Measurements from ENCODE around the gene GAB2.
A peak's percentile ranks its signal among the peaks of the same experiment; 100 is the strongest.

Gene GAB2

GRCh38 chr11:78432956-78433355 is 15.3 kb upstream of the GAB2 start:
- H4K20me1 ChIP-seq (ENCODE audit: insufficient read depth, low read length) = no peaks in the 10 kb centered on the region
- no peaks in the 10 kb centered on the region for H3K9me2 ChIP-seq (ENCODE audit: low read depth, low read length)
- H2AFZ ChIP-seq (ENCODE audit: low read length) = no peak overlapping the region
- no peak overlapping the region for H3K4me2 ChIP-seq (ENCODE audit: low read length)
- no peak overlapping the region for H3K9ac ChIP-seq (ENCODE audit: low read length)
- peaks cover 4% of the 10 kb centered on the region for H3K4me1 ChIP-seq (ENCODE audit: insufficient read depth, low read length, severe bottlenecking)
- H3F3A ChIP-seq (ENCODE audit: insufficient read depth, low read length) = no peaks in the 10 kb centered on the region; the same call in 1 of the 2 replicates
- TF ChIP-seq, protein P1, sequence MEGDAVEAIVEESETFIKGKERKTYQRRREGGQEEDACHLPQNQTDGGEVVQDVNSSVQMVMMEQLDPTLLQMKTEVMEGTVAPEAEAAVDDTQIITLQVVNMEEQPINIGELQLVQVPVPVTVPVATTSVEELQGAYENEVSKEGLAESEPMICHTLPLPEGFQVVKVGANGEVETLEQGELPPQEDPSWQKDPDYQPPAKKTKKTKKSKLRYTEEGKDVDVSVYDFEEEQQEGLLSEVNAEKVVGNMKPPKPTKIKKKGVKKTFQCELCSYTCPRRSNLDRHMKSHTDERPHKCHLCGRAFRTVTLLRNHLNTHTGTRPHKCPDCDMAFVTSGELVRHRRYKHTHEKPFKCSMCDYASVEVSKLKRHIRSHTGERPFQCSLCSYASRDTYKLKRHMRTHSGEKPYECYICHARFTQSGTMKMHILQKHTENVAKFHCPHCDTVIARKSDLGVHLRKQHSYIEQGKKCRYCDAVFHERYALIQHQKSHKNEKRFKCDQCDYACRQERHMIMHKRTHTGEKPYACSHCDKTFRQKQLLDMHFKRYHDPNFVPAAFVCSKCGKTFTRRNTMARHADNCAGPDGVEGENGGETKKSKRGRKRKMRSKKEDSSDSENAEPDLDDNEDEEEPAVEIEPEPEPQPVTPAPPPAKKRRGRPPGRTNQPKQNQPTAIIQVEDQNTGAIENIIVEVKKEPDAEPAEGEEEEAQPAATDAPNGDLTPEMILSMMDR (IDR thresholded peaks at IDR 0.05; ENCODE audit: low read length) = no peak
- TF ChIP-seq EZH2 (IDR thresholded peaks at IDR 0.05; ENCODE audit: borderline replicate concordance, low read length) = no peak
- no peak overlapping the region for H3K4me3 ChIP-seq (ENCODE audit: low read depth, low read length, poor library complexity, severe bottlenecking)
- H3K79me2 ChIP-seq (ENCODE audit: insufficient read depth, low read length) = no peaks in the 10 kb centered on the region
- H3K27ac ChIP-seq (ENCODE audit: low read depth, low read length, poor library complexity, severe bottlenecking) = no peak overlapping the region
- no peaks in the 10 kb centered on the region for H3K9me3 ChIP-seq (ENCODE audit: low read length)
- no peaks in the 10 kb centered on the region for H3K36me3 ChIP-seq (ENCODE audit: insufficient read depth, low read length)
- no peaks in the 10 kb centered on the region for H3K27me3 ChIP-seq (ENCODE audit: insufficient read depth, low read length)

DNA sequence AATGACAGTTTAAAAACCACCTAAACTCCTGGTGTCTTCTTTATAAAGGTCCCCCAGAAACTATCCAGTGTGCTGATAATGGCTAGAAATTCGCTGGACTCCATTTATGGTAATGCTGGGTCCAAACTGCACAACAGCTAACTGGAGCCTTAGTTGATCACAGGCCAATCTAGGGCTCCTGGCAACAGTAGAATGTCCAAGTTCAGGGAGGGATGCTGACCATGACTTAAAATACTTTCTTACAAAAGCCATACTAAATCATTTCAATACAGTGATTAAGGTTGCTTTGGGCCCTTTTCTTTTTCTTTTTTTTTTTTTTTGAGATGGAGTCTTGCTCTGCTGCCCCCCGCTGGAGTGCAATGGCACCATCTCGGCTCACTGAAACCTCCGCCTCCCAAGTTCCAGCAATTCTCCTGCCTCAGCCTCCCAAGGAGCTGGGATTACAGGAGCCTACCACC is 14.5 kb upstream of the GAB2 start:
- Histone ChIP-seq H3K4me2 (ENCODE audit: low read length) (no peak overlapping the region), H3K4me3 (ENCODE audit: low read depth, low read length, poor library complexity, severe bottlenecking) (no peak overlapping the region), H3K79me2 (ENCODE audit: insufficient read depth, low read length) (no peaks in the 10 kb centered on the region), H3K27ac (ENCODE audit: low read depth, low read length, poor library complexity, severe bottlenecking) (no peak overlapping the region), H3K9me3 (ENCODE audit: low read length) (no peaks in the 10 kb centered on the region), H3F3A (ENCODE audit: insufficient read depth, low read length) (no peaks in the 10 kb centered on the region; the same call in 1 of the 2 replicates), H3K4me1 (ENCODE audit: insufficient read depth, low read length, severe bottlenecking) (peaks cover 8% of the 10 kb centered on the region), H3K9me2 (ENCODE audit: low read depth, low read length) (no peaks in the 10 kb centered on the region), H3K9ac (ENCODE audit: low read length) (no peak overlapping the region), H3K27me3 (ENCODE audit: insufficient read depth, low read length) (no peaks in the 10 kb centered on the region), H2AFZ (ENCODE audit: low read length) (no peak overlapping the region), H3K36me3 (ENCODE audit: insufficient read depth, low read length) (no peaks in the 10 kb centered on the region), H4K20me1 (ENCODE audit: insufficient read depth, low read length) (no peaks in the 10 kb centered on the region)
- TF ChIP-seq, protein P1 (IDR thresholded peaks at IDR 0.05; ENCODE audit: low read length) = peak; percentile 35; the same call in 1 of the 2 replicates
- no peak for TF ChIP-seq EZH2 (IDR thresholded peaks at IDR 0.05; ENCODE audit: borderline replicate concordance, low read length)

GRCh38 chr11:78429660-78430059 is 12.0 kb upstream of the GAB2 start:
- no peak overlapping the region for H3K9ac ChIP-seq (ENCODE audit: low read length)
- no peaks in the 10 kb centered on the region for H3K79me2 ChIP-seq (ENCODE audit: insufficient read depth, low read length)
- H3K4me3 ChIP-seq (ENCODE audit: low read depth, low read length, poor library complexity, severe bottlenecking) = no peak overlapping the region
- no peak overlapping the region for H3K4me2 ChIP-seq (ENCODE audit: low read length)
- no peaks in the 10 kb centered on the region for H3K36me3 ChIP-seq (ENCODE audit: insufficient read depth, low read length)
- H3K4me1 ChIP-seq (ENCODE audit: insufficient read depth, low read length, severe bottlenecking) = peaks cover 14% of the 10 kb centered on the region
- H3K9me2 ChIP-seq (ENCODE audit: low read depth, low read length) = no peaks in the 10 kb centered on the region
- TF ChIP-seq, protein P1 (IDR thresholded peaks at IDR 0.05; ENCODE audit: low read length) = no peak
- no peak for TF ChIP-seq EZH2 (IDR thresholded peaks at IDR 0.05; ENCODE audit: borderline replicate concordance, low read length)
- no peak overlapping the region for H3K27ac ChIP-seq (ENCODE audit: low read depth, low read length, poor library complexity, severe bottlenecking)
- no peaks in the 10 kb centered on the region for H4K20me1 ChIP-seq (ENCODE audit: insufficient read depth, low read length)
- no peaks in the 10 kb centered on the region; the same call in 1 of the 2 replicates for H3F3A ChIP-seq (ENCODE audit: insufficient read depth, low read length)
- H3K9me3 ChIP-seq (ENCODE audit: low read length) = no peaks in the 10 kb centered on the region
- H3K27me3 ChIP-seq (ENCODE audit: insufficient read depth, low read length) = no peaks in the 10 kb centered on the region
- H2AFZ ChIP-seq (ENCODE audit: low read length) = no peak overlapping the region
